B cell (primary cell): ENCODE data around the gene HTR6. TPM values are rescaled to one million over a fixed set of nuclear protein-coding genes. Genes with fewer than 3 reads are reported as not detected.

ENCODE experiments used
- ATAC-seq: fragments of 200-7000 bp; cut with Tn5 transposase; one replicate; pipeline ENCODE4 v1.10.0; 2021; ENCODE audit warnings: low read depth, mild to moderate bottlenecking, moderate number of reproducible peaks, moderate library complexity
- CTCF ChIA-PET: fragments of 350-600 bp; sonication (Branson Sonifier 250); formaldehyde crosslinking; loops from one replicate; lab custom pipeline; 2021; ENCODE audit warnings: antibody characterized with exemption, inconsistent platforms; lab: Charles Lee
- POLR2A ChIA-PET: fragments of 350-600 bp; sonication (Branson Sonifier 250); formaldehyde crosslinking; loops from one replicate; lab custom pipeline; 2021; ENCODE audit warnings: antibody characterized with exemption; lab: Charles Lee
- DNase-seq: peaks from one replicate; pipeline ENCODE4 v3.0.0; 2013
- H2AFZ ChIP-seq: 2 replicates; pipeline ENCODE4 v1.6.1; 2012; ENCODE audit warnings: mild to moderate bottlenecking, low read depth, low read length; ENCODE audit not compliant: insufficient read depth, poor library complexity, severe bottlenecking
- H3K27ac ChIP-seq, 2 donors: 1 replicate in 1 of 2; 2 replicates in 1 of 2; pipeline ENCODE4 v1.5.1; 2012 to 2013; ENCODE audit warnings: low read length in 2 of 2, mild to moderate bottlenecking in 2 of 2, moderate library complexity in 1 of 2
- H3K27me3 ChIP-seq, 4 experiments: fragments of 200-600 bp in 1 of 4; sonication (generic) in 1 of 4; replicated peaks in 1 of 4; 1 replicate in 2 of 4; 2 replicates in 2 of 4; pipeline versions ENCODE4 v1.6.1 to v1.7.0; 2013 to 2016; ENCODE audit warnings: low read length in 3 of 4, mild to moderate bottlenecking in 2 of 4, mixed read lengths in 1 of 4, moderate library complexity in 1 of 4; ENCODE audit not compliant: insufficient read depth in 4 of 4, control insufficient read depth in 3 of 4; ENCODE audit errors: control extremely low read depth in 1 of 4
- H3K36me3 ChIP-seq, 2 experiments: replicated peaks in 1 of 2; 1 replicate in 1 of 2; 2 replicates in 1 of 2; pipeline versions ENCODE4 v1.6.1 to v1.7.1; 2013; ENCODE audit warnings: low read length in 1 of 2; ENCODE audit not compliant: insufficient read depth in 2 of 2, control insufficient read depth in 1 of 2; ENCODE audit errors: control extremely low read depth in 1 of 2, extremely low read depth in 1 of 2
- H3K4me1 ChIP-seq, 2 donors: fragments of 200-600 bp in 1 of 2; sonication (generic) in 1 of 2; 1 replicate in 1 of 2; 2 replicates in 1 of 2; pipeline versions ENCODE4 v1.5.1 to v1.6.1; 2013 to 2017; ENCODE audit warnings: low read length in 2 of 2; ENCODE audit not compliant: control insufficient read depth in 2 of 2, insufficient read depth in 2 of 2
- H3K4me2 ChIP-seq: replicated peaks from 2 replicates; pipeline ENCODE3; 2012; ENCODE audit warnings: mild to moderate bottlenecking, low read depth, low read length; ENCODE audit not compliant: poor library complexity, severe bottlenecking
- H3K4me3 ChIP-seq, 5 experiments: fragments of 200-600 bp in 1 of 5; sonication (generic) in 1 of 5; 1 replicate in 3 of 5; 2 replicates in 2 of 5; pipeline versions ENCODE4 v1.5.1 to v1.7.0; 2011 to 2016; ENCODE audit warnings: low read length in 4 of 5, mild to moderate bottlenecking in 4 of 5, low read depth in 2 of 5, control low read depth in 1 of 5, moderate library complexity in 1 of 5; ENCODE audit not compliant: insufficient read depth in 1 of 5; ENCODE audit errors: control extremely low read depth in 1 of 5, extremely low read depth in 1 of 5
- H3K79me2 ChIP-seq: fragments of 200-600 bp; sonication (generic); one replicate; pipeline ENCODE4 v1.6.0; 2016; ENCODE audit warnings: low read length; ENCODE audit not compliant: control insufficient read depth, insufficient read depth
- H3K9ac ChIP-seq: fragments of 200-600 bp; sonication (generic); 2 replicates; pipeline ENCODE4 v1.6.1; 2017; ENCODE audit warnings: mild to moderate bottlenecking, low read length, moderate library complexity
- H3K9me3 ChIP-seq, 3 donors: one replicate each; pipeline versions ENCODE4 v1.6.1 to v1.7.1; 2013; ENCODE audit warnings: low read length in 2 of 3; ENCODE audit not compliant: control insufficient read depth in 2 of 3, insufficient read depth in 1 of 3; ENCODE audit errors: control extremely low read depth in 1 of 3
- H4K20me1 ChIP-seq: 2 replicates; pipeline ENCODE4 v1.6.0; 2012; ENCODE audit warnings: mild to moderate bottlenecking, low read length; ENCODE audit not compliant: insufficient read depth, control insufficient read depth, poor library complexity, severe bottlenecking
- H3K27ac Mint-ChIP-seq: one replicate; pipeline ENCODE4 v1.8.0; 2021; ENCODE audit warnings: mixed read lengths
- H3K27me3 Mint-ChIP-seq: one replicate; pipeline ENCODE4 v1.8.0; 2021; ENCODE audit warnings: mixed read lengths
- H3K4me1 Mint-ChIP-seq: one replicate; pipeline ENCODE4 v1.8.0; 2021; ENCODE audit warnings: mixed read lengths
- H3K4me3 Mint-ChIP-seq: one replicate; pipeline ENCODE4 v1.8.0; 2021; ENCODE audit warnings: mixed read lengths
- H3K9me3 Mint-ChIP-seq: one replicate; pipeline ENCODE4 v1.8.0; 2022; ENCODE audit warnings: mixed read lengths; ENCODE audit not compliant: insufficient read depth
- CTCF ChIP-seq: fragments of 200-600 bp; IDR thresholded peaks from one replicate; pipeline ENCODE4 v1.8.0; 2022; ENCODE audit warnings: antibody characterized with exemption, mild to moderate bottlenecking
- EZH2 ChIP-seq: IDR thresholded peaks from 2 replicates; pipeline ENCODE4 v1.6.1; 2012; ENCODE audit warnings: borderline replicate concordance, low read depth, mild to moderate bottlenecking, moderate library complexity, low read length; ENCODE audit not compliant: insufficient read depth, poor library complexity, severe bottlenecking
- WGBS: methylation state at CpG from one replicate; pipeline ENCODE4 v1.1.5; 2013; ENCODE audit warnings: missing lambda C conversion rate; ENCODE audit not compliant: insufficient coverage; 5-methylcytosine and 5-hydroxymethylcytosine counted together
- intact Hi-C: fragments of 100-400 bp; cut with micrococcal nuclease; formaldehyde crosslinking; loops from one replicate; pipeline ENCODE4 v1.10.0; 2022
- polyA plus RNA-seq: library from polyadenylated mRNA; depleted of rRNA; stranded (reverse); fragments of >200 nt; gene quantifications from 2 replicates; pipeline ENCODE4 v1.2.3, GENCODE V29; 2012
- total RNA-seq, 2 donors: library from RNA; stranded (reverse); fragments of 120-200 nt in 1 of 2; gene quantifications; 1 replicate in 1 of 2; 2 replicates in 1 of 2; pipeline versions ENCODE4 v1.2.3 to v1.2.4, GENCODE V29; 2013 to 2022

HTR6 gene
- total and polyA plus RNA-seq, 2 donors (not counting 1 experiment from before 2014, with no cell fraction given): not detected

DNA sequence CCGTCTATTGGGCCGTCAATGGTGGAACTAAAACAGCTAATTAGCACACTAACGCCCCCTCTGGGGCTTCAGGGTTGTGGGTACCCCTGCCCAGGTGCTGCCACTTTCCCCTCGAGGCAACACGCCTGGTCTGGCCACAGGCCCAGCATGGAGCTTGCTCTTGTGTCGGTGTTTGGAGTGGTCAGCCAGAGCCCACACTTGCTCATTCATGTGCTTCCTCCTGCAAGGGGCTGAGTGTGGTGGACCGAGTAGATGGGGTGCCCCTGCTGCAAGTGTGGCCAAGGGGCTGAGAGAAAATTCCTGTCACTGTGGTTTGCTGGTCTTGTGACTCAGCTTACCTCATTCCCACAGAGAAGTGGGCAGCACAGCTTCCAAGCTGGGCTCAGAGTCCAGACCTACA lies 25.7 kb downstream of the HTR6 start:
- Histone ChIP-seq H3K9me3 (peaks cover 0 to 41% (median 14%) of the 10 kb centered on the region in 3 donors), H3K79me2 (no peaks in the 10 kb centered on the region), H3K4me1 (no peaks in the 10 kb centered on the region), H2AFZ (no peak overlapping the region), H3K9ac (no peak overlapping the region), H3K4me2 (no peak overlapping the region), H3K27me3 (no peaks in the 10 kb centered on the region), H3K4me3 (no peak overlapping the region), H3K27ac (no peak overlapping the region), H3K36me3 (peaks cover 0 to 40% of the 10 kb centered on the region in 2 experiments), H4K20me1 (no peaks in the 10 kb centered on the region)
- ChIA-PET POLR2A (no interaction called here), CTCF (interaction anchor here (1.8 kb wide), 1 partner anchor 28 kb away, joined by 6 read pairs; no protein-coding TSS in a partner anchor)
- intact Hi-C loops: no loop called here
- TF ChIP-seq EZH2 (no peak), CTCF (no peak)
- Mint-ChIP-seq H3K4me3 (no peak overlapping the region), H3K27ac (no peak overlapping the region), H3K9me3 (no peaks in the 10 kb centered on the region), H3K27me3 (no peaks in the 10 kb centered on the region), H3K4me1 (no peaks in the 10 kb centered on the region)
- ATAC-seq (no peak), DNase-seq (no peak)
- WGBS: 82% methylated on average over 6 of the region's 7 CpGs

GRCh38 chr1:19694298-19694697 lies 29.6 kb downstream of the HTR6 start:
- Histone ChIP-seq H3K9ac (no peak overlapping the region), H3K9me3 (peaks cover 0 to 22% (median 13%) of the 10 kb centered on the region in 3 donors), H3K36me3 (peaks cover 0 to 37% of the 10 kb centered on the region in 2 experiments), H3K4me3 (no peak overlapping the region), H4K20me1 (no peaks in the 10 kb centered on the region), H3K27ac (no peak overlapping the region), H3K27me3 (no peaks in the 10 kb centered on the region), H3K79me2 (no peaks in the 10 kb centered on the region), H3K4me1 (peaks cover 0 to 6% of the 10 kb centered on the region in 2 donors), H3K4me2 (no peak overlapping the region), H2AFZ (no peak overlapping the region)
- Mint-ChIP-seq H3K27me3 (no peaks in the 10 kb centered on the region), H3K4me1 (peaks cover 10% of the 10 kb centered on the region), H3K4me3 (no peak overlapping the region), H3K27ac (no peak overlapping the region), H3K9me3 (no peaks in the 10 kb centered on the region)
- intact Hi-C loops: no loop called here
- ATAC-seq (no peak), DNase-seq (no peak)
- TF ChIP-seq CTCF: no peak
- no peak for TF ChIP-seq EZH2
- CTCF ChIA-PET: interaction anchor here (1.4 kb wide), 1 partner anchor 10 kb away, joined by 11 read pairs; no protein-coding TSS in a partner anchor
- WGBS: 96% methylated on average over 14 of the region's 14 CpGs
- POLR2A ChIA-PET: no interaction called here
